Activated T-cell treated with anti-CD3 and anti-CD28 coated beads, Interleukin-2, amount 50 U/mL, for 72 hours (primary cell): ENCODE results near the gene HEXIM1. TPM values are rescaled to one million over a fixed set of nuclear protein-coding genes. Genes with fewer than 3 reads are reported as not detected.

ENCODE experiments used
- ATAC-seq, 2 donors: fragments of 150-1000 bp; cut with Tn5 transposase; replicated peaks in 1 of 2; 2 replicates each; pipeline ENCODE4 v1.10.0; 2021; ENCODE audit warnings: moderate library complexity in 2 of 2, mild to moderate bottlenecking in 1 of 2
- DNase-seq, 2 donors: peaks; one replicate each; pipeline ENCODE4 v3.0.0; 2021 to 2022; ENCODE audit warnings: mixed read lengths in 1 of 2
- H3K27ac Mint-ChIP-seq: one replicate; pipeline ENCODE4 v1.8.0; 2022; ENCODE audit warnings: mild to moderate bottlenecking, moderate library complexity, mixed read lengths
- H3K27me3 Mint-ChIP-seq: one replicate; pipeline ENCODE4 v1.8.0; 2022; ENCODE audit warnings: low read depth, mixed read lengths
- H3K36me3 Mint-ChIP-seq, 2 donors: one replicate each; pipeline ENCODE4 v1.8.0; 2022; ENCODE audit warnings: mixed read lengths in 2 of 2, mild to moderate bottlenecking in 1 of 2; ENCODE audit not compliant: insufficient read depth in 2 of 2
- H3K4me1 Mint-ChIP-seq: one replicate; pipeline ENCODE4 v1.8.0; 2022; ENCODE audit warnings: low read depth, mixed read lengths
- H3K4me3 Mint-ChIP-seq, 2 donors: one replicate each; pipeline ENCODE4 v1.8.0; 2022; ENCODE audit warnings: mild to moderate bottlenecking in 2 of 2, mixed read lengths in 2 of 2, moderate library complexity in 2 of 2
- H3K9me3 Mint-ChIP-seq, 2 donors: one replicate each; pipeline ENCODE4 v1.8.0; 2022; ENCODE audit warnings: mixed read lengths in 2 of 2
- total RNA-seq, 2 donors: library from RNA; stranded (reverse); gene quantifications; one replicate each; pipeline ENCODE4 v1.2.3, GENCODE V29; 2022

Gene HEXIM1
- total RNA-seq, 2 donors from 2014 or later, result 58.0 to 63.3 TPM

GRCh38 chr17:45170280-45170930 lies 22.1 kb downstream of the HEXIM1 start:
- no peak overlapping the region for H3K4me3 Mint-ChIP-seq

GRCh38 chr17:45170931-45171337 lies 22.7 kb downstream of the HEXIM1 start:
- Mint-ChIP-seq H3K27me3 (no peaks in the 10 kb centered on the region), H3K4me1 (peaks cover 30% of the 10 kb centered on the region), H3K27ac (no peak overlapping the region), H3K9me3 (no peaks in the 10 kb centered on the region), H3K36me3 (no peaks in the 10 kb centered on the region), H3K4me3 (peak overlapping the region in 1 of 2 donors; percentile 60)
- ATAC-seq (no peak), DNase-seq (no peak)

More at GRCh38 chr17:45170280-45170930, 22.1 kb downstream of the HEXIM1 start:
- DNase-seq, result no peak
- Mint-ChIP-seq H3K27me3 (no peaks in the 10 kb centered on the region), H3K4me1 (peaks cover 27% of the 10 kb centered on the region), H3K27ac (no peak overlapping the region), H3K36me3 (no peaks in the 10 kb centered on the region), H3K9me3 (no peaks in the 10 kb centered on the region)
- no peak for ATAC-seq

GRCh38 chr17:45171338-45172231 lies 23.3 kb downstream of the HEXIM1 start:
- no peak for ATAC-seq
- Mint-ChIP-seq H3K36me3 (no peaks in the 10 kb centered on the region), H3K9me3 (no peaks in the 10 kb centered on the region), H3K27ac (no peak overlapping the region), H3K27me3 (no peaks in the 10 kb centered on the region), H3K4me1 (peaks cover 32% of the 10 kb centered on the region), H3K4me3 (peak overlapping the region; percentile 34 to 80)
- no peak for DNase-seq

- H3K27ac Mint-ChIP-seq, result no peak overlapping the region
- no peak for ATAC-seq
- no peaks in the 10 kb centered on the region for H3K27me3 Mint-ChIP-seq
Measured at GRCh38 chr17:45172232-45172540, 23.9 kb downstream of the HEXIM1 start.

GRCh38 chr17:45172541-45173286 lies 24.4 kb downstream of the HEXIM1 start:
- Mint-ChIP-seq H3K9me3 (no peaks in the 10 kb centered on the region), H3K27ac (peak overlapping the region; percentile 64), H3K4me1 (peaks cover 32% of the 10 kb centered on the region), H3K27me3 (no peaks in the 10 kb centered on the region), H3K36me3 (no peaks in the 10 kb centered on the region), H3K4me3 (peak overlapping the region; percentile 80 to 84)
- ATAC-seq, result peak; percentile 85 to 87
- peak; percentile 55 to 56 for DNase-seq

More at GRCh38 chr17:45172232-45172540, 23.9 kb downstream of the HEXIM1 start:
- Mint-ChIP-seq H3K9me3 (no peaks in the 10 kb centered on the region), H3K4me3 (peak overlapping the region; percentile 34 to 80), H3K4me1 (peaks cover 32% of the 10 kb centered on the region), H3K36me3 (no peaks in the 10 kb centered on the region)
- no peak for DNase-seq

GRCh38 chr17:45175759-45176115 lies 27.5 kb downstream of the HEXIM1 start:
- Mint-ChIP-seq H3K4me3 (no peak overlapping the region), H3K27me3 (no peaks in the 10 kb centered on the region), H3K9me3 (no peaks in the 10 kb centered on the region), H3K36me3 (no peaks in the 10 kb centered on the region), H3K27ac (no peak overlapping the region), H3K4me1 (peaks cover 30% of the 10 kb centered on the region)
- ATAC-seq, result no peak
- no peak for DNase-seq

- Mint-ChIP-seq H3K4me3 (no peak overlapping the region), H3K4me1 (peaks cover 13% of the 10 kb centered on the region), H3K36me3 (no peaks in the 10 kb centered on the region), H3K9me3 (no peaks in the 10 kb centered on the region), H3K27me3 (no peaks in the 10 kb centered on the region), H3K27ac (no peak overlapping the region)
- no peak for ATAC-seq
- DNase-seq, result no peak
Measured at GRCh38 chr17:45177563-45177962, 29.3 kb downstream of the HEXIM1 start.

GRCh38 chr17:45184144-45184543 lies 35.9 kb downstream of the HEXIM1 start:
- Mint-ChIP-seq H3K27ac (no peak overlapping the region), H3K9me3 (no peaks in the 10 kb centered on the region), H3K4me1 (no peaks in the 10 kb centered on the region), H3K4me3 (no peak overlapping the region), H3K36me3 (no peaks in the 10 kb centered on the region), H3K27me3 (no peaks in the 10 kb centered on the region)
- DNase-seq, result no peak
- no peak for ATAC-seq

- no peaks in the 10 kb centered on the region for H3K36me3 Mint-ChIP-seq
- no peak for DNase-seq
- no peak overlapping the region for H3K27ac Mint-ChIP-seq
Measured at GRCh38 chr17:45186801-45187354, 38.6 kb downstream of the HEXIM1 start.

GRCh38 chr17:45189009-45189408 lies 40.7 kb downstream of the HEXIM1 start:
- no peaks in the 10 kb centered on the region for H3K27me3 Mint-ChIP-seq
- H3K4me1 Mint-ChIP-seq, result no peaks in the 10 kb centered on the region
- no peak overlapping the region for H3K27ac Mint-ChIP-seq
- no peak overlapping the region for H3K4me3 Mint-ChIP-seq
- DNase-seq (no peak), ATAC-seq (no peak)
- no peaks in the 10 kb centered on the region for H3K9me3 Mint-ChIP-seq
- no peaks in the 10 kb centered on the region for H3K36me3 Mint-ChIP-seq

More at GRCh38 chr17:45186801-45187354, 38.6 kb downstream of the HEXIM1 start:
- Mint-ChIP-seq H3K27me3 (no peaks in the 10 kb centered on the region), H3K4me3 (no peak overlapping the region), H3K4me1 (no peaks in the 10 kb centered on the region), H3K9me3 (no peaks in the 10 kb centered on the region)
- no peak for ATAC-seq

- Mint-ChIP-seq H3K4me3 (no peak overlapping the region), H3K36me3 (no peaks in the 10 kb centered on the region), H3K27me3 (no peaks in the 10 kb centered on the region), H3K9me3 (no peaks in the 10 kb centered on the region), H3K4me1 (no peaks in the 10 kb centered on the region), H3K27ac (no peak overlapping the region)
- no peak for DNase-seq
- ATAC-seq, result no peak
Measured at GRCh38 chr17:45190503-45191255, 42.4 kb downstream of the HEXIM1 start.

GRCh38 chr17:45195424-45195823 lies 47.1 kb downstream of the HEXIM1 start:
- no peak for DNase-seq
- H3K4me3 Mint-ChIP-seq, result no peak overlapping the region
- no peaks in the 10 kb centered on the region for H3K36me3 Mint-ChIP-seq
- no peak for ATAC-seq
- no peak overlapping the region for H3K27ac Mint-ChIP-seq
- H3K4me1 Mint-ChIP-seq, result no peaks in the 10 kb centered on the region
- H3K9me3 Mint-ChIP-seq, result no peaks in the 10 kb centered on the region
- no peaks in the 10 kb centered on the region for H3K27me3 Mint-ChIP-seq
